Smooth muscle cell (in vitro differentiated cells): ENCODE measurements around the gene ENAH. TPM values are rescaled to one million over a fixed set of nuclear protein-coding genes. Genes with fewer than 3 reads are reported as not detected.
A peak's percentile ranks its signal among the peaks of the same experiment; 100 is the strongest.

Source experiments
- DNase-seq: peaks from one replicate; lab custom pipeline; 2025; ENCODE audit not compliant: unreplicated experiment; lab: John Stamatoyannopoulos, UW
- H2AFZ ChIP-seq: fragments of 200-600 bp; sonication (generic); 2 replicates; pipeline ENCODE4 v1.6.0; 2016; ENCODE audit warnings: antibody characterized with exemption, low read depth, mild to moderate bottlenecking
- H3F3A ChIP-seq: fragments of 200-600 bp; sonication (generic); 2 replicates; pipeline ENCODE4 v1.6.0; 2017; ENCODE audit warnings: antibody characterized with exemption, low read depth
- H3K27ac ChIP-seq: fragments of 200-600 bp; sonication (generic); 2 replicates; pipeline ENCODE4 v1.5.1; 2016; ENCODE audit warnings: low read depth, mild to moderate bottlenecking
- H3K27me3 ChIP-seq: fragments of 200-600 bp; sonication (generic); 2 replicates; pipeline ENCODE4 v1.6.1; 2016; ENCODE audit warnings: low read depth, mild to moderate bottlenecking
- H3K36me3 ChIP-seq: fragments of 200-600 bp; sonication (generic); 2 replicates; pipeline ENCODE4 v1.5.1; 2016; ENCODE audit warnings: low read depth
- H3K4me1 ChIP-seq: fragments of 200-600 bp; sonication (generic); 2 replicates; pipeline ENCODE4 v1.5.1; 2016; ENCODE audit warnings: low read depth
- H3K4me2 ChIP-seq: fragments of 200-600 bp; sonication (generic); 2 replicates; pipeline ENCODE4 v1.6.0; 2016; ENCODE audit warnings: mild to moderate bottlenecking
- H3K4me3 ChIP-seq: fragments of 200-600 bp; sonication (generic); 2 replicates; pipeline ENCODE4 v1.5.1; 2016; ENCODE audit warnings: mild to moderate bottlenecking
- H3K79me2 ChIP-seq: fragments of 200-600 bp; sonication (generic); 2 replicates; pipeline ENCODE4 v1.6.0; 2016; ENCODE audit warnings: low read depth, mild to moderate bottlenecking
- H3K9ac ChIP-seq: fragments of 200-600 bp; sonication (generic); 2 replicates; pipeline ENCODE4 v1.6.0; 2016; ENCODE audit warnings: low read depth
- H3K9me3 ChIP-seq: fragments of 200-600 bp; sonication (generic); replicated peaks from 2 replicates; pipeline ENCODE4 v1.5.1; 2016; ENCODE audit warnings: low read depth
- H4K20me1 ChIP-seq: fragments of 200-600 bp; sonication (generic); 2 replicates; pipeline ENCODE4 v1.6.0; 2016; ENCODE audit warnings: low read depth
- WGBS: methylation state at CpG from one replicate; pipeline ENCODE4 v1.1.7; 2016; ENCODE audit warnings: low lambda C conversion rate; 5-methylcytosine and 5-hydroxymethylcytosine counted together
- polyA plus RNA-seq: library from polyadenylated mRNA; unstranded; fragments of >200 nt; fragmentation: Nextera tagmentation; extraction: Ambion mirVana; gene quantifications from 2 replicates; pipeline ENCODE4 v1.2.1, GENCODE V29; 2016
- total RNA-seq: library from RNA; depleted of rRNA; stranded (reverse); fragments of >200 nt; gene quantifications from 2 replicates; pipeline ENCODE4 v1.2.3, GENCODE V29; 2014
- TF ChIP-seq, protein P1 (sequence below): fragments of 200-600 bp; sonication (generic); IDR thresholded peaks from 2 replicates; pipeline ENCODE4 v1.5.1; 2017; ENCODE audit warnings: borderline replicate concordance, mild to moderate bottlenecking, antibody characterized with exemption; ENCODE audit not compliant: insufficient read depth, poor library complexity, severe bottlenecking

ENAH gene
- total and polyA plus RNA-seq, 2 experiments from 2014 or later = 39.3 to 147 TPM

DNA sequence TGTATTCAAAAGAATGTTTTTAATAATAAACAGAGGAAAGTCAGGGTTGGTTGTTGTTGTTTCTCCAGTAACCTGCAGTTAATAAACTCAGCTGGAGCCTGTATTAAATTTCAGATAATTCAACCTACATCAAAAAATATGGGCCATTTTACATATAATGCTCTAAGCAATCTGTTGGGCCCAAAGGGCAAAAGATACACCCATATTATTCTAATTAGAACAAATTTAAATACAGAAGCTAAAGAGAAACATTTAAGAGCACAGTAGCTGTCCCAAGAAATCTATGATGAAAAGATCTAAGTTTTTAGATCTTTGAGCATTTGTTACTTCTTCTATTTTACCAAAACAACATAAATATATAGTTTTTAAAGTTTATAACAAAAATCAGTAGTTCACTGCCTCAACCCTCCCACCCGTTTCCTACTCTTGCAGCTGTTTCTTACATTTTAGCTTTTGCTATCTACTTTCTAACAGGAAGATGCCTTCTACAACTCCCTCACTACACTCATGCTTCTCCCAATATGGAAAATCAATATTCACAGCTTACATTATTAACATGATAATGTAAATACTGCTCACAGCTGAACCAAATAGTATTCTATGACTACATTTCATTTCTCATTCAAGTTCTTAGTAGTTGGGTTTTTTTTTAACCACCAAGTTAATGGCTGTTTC, 130.2 kb downstream of the ENAH start:
- peaks cover 87% of the 10 kb centered on the region for H3K79me2 ChIP-seq

DNA sequence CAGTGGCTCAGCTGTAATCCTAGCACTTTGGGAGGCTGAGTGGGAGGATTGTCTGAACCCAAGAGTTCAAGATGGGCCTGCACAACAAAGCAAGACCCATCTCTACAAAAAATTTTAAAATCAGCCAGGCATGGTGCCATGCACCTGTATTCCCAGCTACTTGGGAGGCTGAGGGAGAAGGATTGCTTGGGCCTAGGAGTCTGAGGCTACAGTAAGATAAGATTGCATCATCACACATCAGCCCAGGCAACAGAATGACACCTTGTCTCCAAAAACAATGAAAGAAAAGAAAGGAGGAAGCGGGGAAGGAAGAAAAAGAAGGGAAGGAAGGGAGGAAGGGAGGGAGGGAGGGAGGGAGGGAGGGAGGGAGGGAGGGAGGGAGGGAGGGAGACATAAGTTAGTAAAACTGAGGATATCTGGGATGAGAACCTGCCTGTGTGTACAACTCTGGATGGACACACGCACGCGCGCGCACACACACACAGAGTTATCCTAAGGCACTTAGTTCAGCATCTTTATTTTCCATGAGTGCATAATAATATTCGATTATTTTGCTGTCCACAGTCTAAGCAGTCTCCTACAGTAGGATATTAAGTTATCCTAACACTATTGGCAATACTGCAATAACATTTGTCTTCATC, 132.2 kb downstream of the ENAH start:
- Histone ChIP-seq H3K4me3 (no peak overlapping the region), H3K9me3 (no peaks in the 10 kb centered on the region), H3K27me3 (no peaks in the 10 kb centered on the region), H3K9ac (no peak overlapping the region), H3F3A (peaks cover 11% of the 10 kb centered on the region), H2AFZ (no peak overlapping the region), H3K4me1 (peaks cover 8% of the 10 kb centered on the region), H3K27ac (peak overlapping the region; percentile 13), H3K36me3 (peaks cover 5% of the 10 kb centered on the region), H3K79me2 (peaks cover 75% of the 10 kb centered on the region), H3K4me2 (no peak overlapping the region), H4K20me1 (peaks cover 89% of the 10 kb centered on the region)
- WGBS = 97% methylated on average over 6 of the region's 7 CpGs
- DNase-seq = no peak
- TF ChIP-seq, protein P1, sequence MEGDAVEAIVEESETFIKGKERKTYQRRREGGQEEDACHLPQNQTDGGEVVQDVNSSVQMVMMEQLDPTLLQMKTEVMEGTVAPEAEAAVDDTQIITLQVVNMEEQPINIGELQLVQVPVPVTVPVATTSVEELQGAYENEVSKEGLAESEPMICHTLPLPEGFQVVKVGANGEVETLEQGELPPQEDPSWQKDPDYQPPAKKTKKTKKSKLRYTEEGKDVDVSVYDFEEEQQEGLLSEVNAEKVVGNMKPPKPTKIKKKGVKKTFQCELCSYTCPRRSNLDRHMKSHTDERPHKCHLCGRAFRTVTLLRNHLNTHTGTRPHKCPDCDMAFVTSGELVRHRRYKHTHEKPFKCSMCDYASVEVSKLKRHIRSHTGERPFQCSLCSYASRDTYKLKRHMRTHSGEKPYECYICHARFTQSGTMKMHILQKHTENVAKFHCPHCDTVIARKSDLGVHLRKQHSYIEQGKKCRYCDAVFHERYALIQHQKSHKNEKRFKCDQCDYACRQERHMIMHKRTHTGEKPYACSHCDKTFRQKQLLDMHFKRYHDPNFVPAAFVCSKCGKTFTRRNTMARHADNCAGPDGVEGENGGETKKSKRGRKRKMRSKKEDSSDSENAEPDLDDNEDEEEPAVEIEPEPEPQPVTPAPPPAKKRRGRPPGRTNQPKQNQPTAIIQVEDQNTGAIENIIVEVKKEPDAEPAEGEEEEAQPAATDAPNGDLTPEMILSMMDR = no peak

More for the DNA sequence above, 130.2 kb downstream of the ENAH start:
- no peaks in the 10 kb centered on the region for H3K9me3 ChIP-seq
- no peak overlapping the region for H2AFZ ChIP-seq
- 89% methylated on average over 1 of the region's 1 CpG for WGBS
- H3K27ac ChIP-seq = peak overlapping the region; percentile 21
- H3K36me3 ChIP-seq = peaks cover 5% of the 10 kb centered on the region
- H4K20me1 ChIP-seq = peaks cover 90% of the 10 kb centered on the region
- H3K9ac ChIP-seq = no peak overlapping the region
- no peak overlapping the region for H3K4me2 ChIP-seq
- H3K27me3 ChIP-seq = no peaks in the 10 kb centered on the region
- H3K4me3 ChIP-seq = no peak overlapping the region
- DNase-seq = no peak
- peaks cover 15% of the 10 kb centered on the region for H3F3A ChIP-seq
- TF ChIP-seq, protein P1 = no peak
- peaks cover 9% of the 10 kb centered on the region for H3K4me1 ChIP-seq

DNA sequence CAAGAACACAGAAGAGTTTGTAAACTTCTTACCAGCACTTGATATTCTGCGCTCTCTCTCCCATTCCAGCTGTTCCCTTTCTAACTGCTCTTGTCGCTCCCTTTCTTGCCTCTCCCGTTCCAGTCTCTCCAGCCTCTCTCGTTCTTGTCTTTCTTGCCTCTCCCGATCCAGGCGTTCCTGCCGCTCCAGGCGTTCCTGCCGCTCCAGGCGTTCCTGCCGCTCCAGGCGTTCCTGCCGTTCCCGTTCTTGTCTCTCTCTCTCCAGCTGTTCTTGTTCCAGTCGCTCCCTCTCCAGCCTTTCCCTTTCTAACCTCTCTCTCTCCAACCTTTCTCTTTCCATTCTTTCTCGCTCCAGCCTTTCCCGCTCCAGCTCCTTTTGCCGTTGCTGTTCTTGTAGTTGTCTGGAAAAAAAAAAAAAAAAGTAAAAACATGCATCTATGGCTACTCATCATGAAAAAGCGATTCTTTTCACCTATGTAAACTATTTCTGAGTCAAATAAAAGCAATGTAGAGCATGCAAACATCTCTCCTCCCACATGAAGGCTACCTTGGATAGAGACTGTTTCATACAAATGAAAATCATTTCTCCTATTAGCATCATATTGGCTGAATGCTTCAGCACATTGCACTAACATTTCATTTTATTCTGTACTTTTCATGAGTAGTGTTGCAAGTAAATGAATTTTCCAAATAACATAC, 133.6 kb downstream of the ENAH start:
- peaks cover 71% of the 10 kb centered on the region for H3K79me2 ChIP-seq
- H3K4me2 ChIP-seq = peak overlapping the region; percentile 65
- DNase-seq = no peak

More for the DNA sequence above, 133.6 kb downstream of the ENAH start:
- H3K4me1 ChIP-seq = peaks cover 16% of the 10 kb centered on the region
- no peaks in the 10 kb centered on the region for H3K27me3 ChIP-seq
- H2AFZ ChIP-seq = no peak overlapping the region
- H3F3A ChIP-seq = peaks cover 11% of the 10 kb centered on the region
- TF ChIP-seq, protein P1 = no peak
- peak overlapping the region; percentile 27 for H3K4me3 ChIP-seq
- H4K20me1 ChIP-seq = peaks cover 85% of the 10 kb centered on the region
- H3K27ac ChIP-seq = peak overlapping the region; percentile 55
- no peaks in the 10 kb centered on the region for H3K9me3 ChIP-seq
- peaks cover 5% of the 10 kb centered on the region for H3K36me3 ChIP-seq
- H3K9ac ChIP-seq = no peak overlapping the region
- 40% methylated on average over 19 of the region's 19 CpGs for WGBS
